ENCODE data around the gene EVI2A. TPM values are rescaled to one million over a fixed set of nuclear protein-coding genes. Genes with fewer than 3 reads are reported as not detected.
A peak's percentile ranks its signal among the peaks of the same experiment; 100 is the strongest.

Gene EVI2A
- total RNA-seq, 6 experiments from 2014 or later, result 0.26 to 5.5 (median 2.4) TPM

GRCh38 chr17:31323551-31323950 lies 2.1 kb upstream of the EVI2A start:
- H3K9me3 ChIP-seq, result no peaks in the 10 kb centered on the region
- intact Hi-C loops (cut with DNase I), result no loop called here
- H3K36me3 ChIP-seq, result peaks cover 0 to 4% (median 0%) of the 10 kb centered on the region in 4 donors
- DNase-seq, result no peak
- H3K27me3 ChIP-seq, result no peaks in the 10 kb centered on the region
- H3K4me3 ChIP-seq, result no peak overlapping the region
- no peaks in the 10 kb centered on the region for H3K4me1 ChIP-seq
- no peak for ATAC-seq
- no peak overlapping the region for H3K27ac ChIP-seq
- TF ChIP-seq CTCF (IDR thresholded peaks at IDR 0.05), result no peak
- no peak for TF ChIP-seq POLR2A (IDR thresholded peaks at IDR 0.05)

GRCh38 chr17:31321966-31322365 lies 544 bp upstream of the EVI2A start:
- 73% methylated on average over 1 of the region's 4 CpGs for WGBS (ENCODE audit: insufficient coverage, low coverage, low lambda C conversion rate, missing lambda C conversion rate)
- H3K27me3 ChIP-seq, result no peaks in the 10 kb centered on the region
- H3K4me1 ChIP-seq, result no peaks in the 10 kb centered on the region
- H3K36me3 ChIP-seq, result no peaks in the 10 kb centered on the region
- intact Hi-C loops (cut with DNase I), result no loop called here
- ATAC-seq, result no peak
- H3K4me3 ChIP-seq, result no peak overlapping the region
- H3K9me3 ChIP-seq, result no peaks in the 10 kb centered on the region
- H3K27ac ChIP-seq, result no peak overlapping the region
- TF ChIP-seq CTCF (IDR thresholded peaks at IDR 0.05) (no peak), POLR2A (IDR thresholded peaks at IDR 0.05) (no peak)
- DNase-seq, result no peak

- intact Hi-C loops (cut with DNase I), result no loop called here
- 78% methylated on average over 1 of the region's 1 CpG for WGBS (ENCODE audit: insufficient coverage, low coverage, low lambda C conversion rate, missing lambda C conversion rate)
- peak overlapping the region; percentile 5 to 66 (median 23) for H3K27ac ChIP-seq
Measured at GRCh38 chr17:31320791-31321190, 631 bp downstream of the EVI2A start.

GRCh38 chr17:31320241-31320640 lies 1.2 kb downstream of the EVI2A start:
- H3K36me3 ChIP-seq, result no peaks in the 10 kb centered on the region
- no peaks in the 10 kb centered on the region for H3K4me1 ChIP-seq
- no peaks in the 10 kb centered on the region for H3K27me3 ChIP-seq
- TF ChIP-seq POLR2A (IDR thresholded peaks at IDR 0.05) (no peak), CTCF (IDR thresholded peaks at IDR 0.05) (no peak)
- H3K27ac ChIP-seq, result peak overlapping the region in 2 of 3 donors; percentile 17 to 66
- H3K4me3 ChIP-seq, result peak overlapping the region in 1 of 3 donors; percentile 19
- DNase-seq (no peak), ATAC-seq (no peak)
- intact Hi-C loops (cut with DNase I), result no loop called here
- H3K9me3 ChIP-seq, result no peaks in the 10 kb centered on the region
- WGBS (ENCODE audit: insufficient coverage, low coverage, low lambda C conversion rate, missing lambda C conversion rate), result 77% methylated on average over 2 of the region's 2 CpGs

More at GRCh38 chr17:31320791-31321190, 631 bp downstream of the EVI2A start:
- ATAC-seq (peak in 2 of 4 donors; percentile 33 to 42), DNase-seq (no peak)
- TF ChIP-seq CTCF (IDR thresholded peaks at IDR 0.05) (no peak), POLR2A (IDR thresholded peaks at IDR 0.05) (no peak)
- peak overlapping the region in 2 of 3 donors; percentile 10 to 19 for H3K4me3 ChIP-seq
- H3K36me3 ChIP-seq, result no peaks in the 10 kb centered on the region
- no peaks in the 10 kb centered on the region for H3K4me1 ChIP-seq
- no peaks in the 10 kb centered on the region for H3K9me3 ChIP-seq
- no peaks in the 10 kb centered on the region for H3K27me3 ChIP-seq

Measured in right lobe of liver (tissue), 6 donors.